Suprapubic skin (tissue), 4 donors: ENCODE measurements around the gene SRGAP1. TPM values are rescaled to one million over a fixed set of nuclear protein-coding genes. Genes with fewer than 3 reads are reported as not detected.
A peak's percentile ranks its signal among the peaks of the same experiment; 100 is the strongest.

Source experiments
- DNase-seq, 2 donors: peaks; one replicate each; pipeline ENCODE4 v3.0.0-alpha.2; 2019; ENCODE audit warnings: low spot score in 2 of 2
- H3K27ac ChIP-seq: fragments of 200-600 bp; sonication (generic); one replicate; pipeline ENCODE4 v1.5.1; 2019
- H3K27me3 ChIP-seq: fragments of 200-600 bp; sonication (generic); one replicate; pipeline ENCODE4 v1.5.1; 2019
- H3K36me3 ChIP-seq: fragments of 200-600 bp; sonication (generic); one replicate; pipeline ENCODE4 v1.5.1; 2019
- H3K4me1 ChIP-seq: fragments of 200-600 bp; sonication (generic); one replicate; pipeline ENCODE4 v1.5.1; 2019
- H3K4me3 ChIP-seq: fragments of 200-600 bp; sonication (generic); one replicate; pipeline ENCODE4 v1.5.1; 2019; ENCODE audit warnings: mild to moderate bottlenecking
- H3K9me3 ChIP-seq: fragments of 200-600 bp; sonication (generic); one replicate; pipeline ENCODE4 v1.5.1; 2019
- EP300 ChIP-seq: sonication (generic); formaldehyde crosslinking; IDR thresholded peaks from one replicate; pipeline ENCODE4 v1.6.1; 2017; ENCODE audit warnings: antibody characterized with exemption
- POLR2A ChIP-seq, 2 donors: fragments of 450-650 bp; IDR thresholded peaks; one replicate each; pipeline ENCODE4 v1.6.1; 2017; ENCODE audit warnings: antibody characterized with exemption in 2 of 2, mild to moderate bottlenecking in 2 of 2, moderate library complexity in 2 of 2
- POLR2AphosphoS5 ChIP-seq, 3 donors: sonication (generic); formaldehyde crosslinking; IDR thresholded peaks; one replicate each; pipeline ENCODE4 v1.6.1; 2017; ENCODE audit warnings: antibody characterized with exemption in 3 of 3
- WGBS: methylation state at CpG from one replicate; pipeline ENCODE4 v1.1.5; 2018; 5-methylcytosine and 5-hydroxymethylcytosine counted together
- total RNA-seq, 4 donors: library from RNA; depleted of rRNA; stranded (reverse); fragments of >200 nt; gene quantifications; one replicate each; pipeline ENCODE4 v1.1.0, GENCODE V29; 2016
- TF ChIP-seq, protein P1 (sequence below), 2 donors: fragments of 200-600 bp in 1 of 2; fragments of 450-650 bp in 1 of 2; sonication (generic) in 1 of 2; IDR thresholded peaks; one replicate each; pipeline ENCODE4 v1.5.1; 2016 to 2019; ENCODE audit warnings: antibody characterized with exemption in 2 of 2, mild to moderate bottlenecking in 1 of 2, moderate library complexity in 1 of 2

SRGAP1 gene
- total RNA-seq, 4 donors from 2014 or later = 8.4 to 10.9 (median 9.8) TPM

DNA sequence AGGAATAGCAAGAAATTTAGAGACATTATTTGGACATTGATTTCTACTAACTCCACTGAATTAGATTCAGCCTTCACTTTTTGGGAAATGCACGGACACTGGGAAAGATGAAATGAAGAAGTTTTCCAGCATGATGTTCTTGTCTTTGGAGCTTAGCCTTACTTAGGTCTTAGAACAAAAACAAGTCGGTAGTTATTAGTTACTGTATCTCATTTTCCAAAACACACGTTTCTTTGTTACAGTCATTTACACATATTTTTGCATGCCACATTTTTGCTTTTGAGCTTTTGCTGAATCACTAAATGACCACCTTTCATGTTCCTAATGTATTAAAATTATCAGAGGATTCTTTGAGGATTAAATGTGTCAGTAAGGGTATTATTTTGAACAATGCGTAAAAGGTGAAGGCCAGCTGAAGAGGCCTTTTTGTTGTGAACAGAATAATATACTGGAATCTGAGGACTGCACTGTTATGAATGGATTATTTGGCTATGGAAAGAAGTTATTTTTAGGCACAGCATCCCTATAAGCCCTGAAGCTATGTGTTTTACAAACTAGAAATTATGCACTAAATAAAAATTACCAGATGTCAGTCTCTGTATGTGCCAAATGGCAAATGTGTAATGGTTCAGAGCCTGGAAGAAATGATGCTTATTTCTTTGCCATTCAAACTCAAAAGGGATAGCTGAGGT, 138.2 kb downstream of the SRGAP1 start:
- DNase-seq = no peak
- H3K27me3 ChIP-seq = no peaks in the 10 kb centered on the region
- no peak overlapping the region for H3K4me3 ChIP-seq

DNA sequence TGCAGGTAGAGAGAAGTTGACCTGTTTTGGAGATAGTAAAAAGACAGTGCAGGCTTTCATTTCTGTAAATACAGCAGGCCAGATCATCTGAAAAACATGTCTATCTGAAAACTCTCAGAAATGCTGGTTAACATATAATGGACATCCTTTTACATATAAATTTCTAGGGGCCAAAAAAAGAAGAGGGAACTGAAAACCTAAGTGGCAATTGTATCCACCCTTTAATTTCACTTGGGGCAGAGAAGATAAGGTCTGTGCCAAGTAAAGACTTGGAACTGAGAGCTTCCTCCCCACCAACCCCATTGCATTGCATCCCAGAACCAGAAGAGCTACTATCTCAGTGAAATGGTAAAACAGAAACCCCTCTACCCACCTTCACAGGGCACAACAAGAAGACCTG, 141.0 kb downstream of the SRGAP1 start:
- no peak for DNase-seq
- peaks cover 8% of the 10 kb centered on the region for H3K4me1 ChIP-seq
- no peak for TF ChIP-seq POLR2A (IDR thresholded peaks at IDR 0.05)
- TF ChIP-seq POLR2AphosphoS5 (IDR thresholded peaks at IDR 0.05) = no peak
- TF ChIP-seq, protein P1, sequence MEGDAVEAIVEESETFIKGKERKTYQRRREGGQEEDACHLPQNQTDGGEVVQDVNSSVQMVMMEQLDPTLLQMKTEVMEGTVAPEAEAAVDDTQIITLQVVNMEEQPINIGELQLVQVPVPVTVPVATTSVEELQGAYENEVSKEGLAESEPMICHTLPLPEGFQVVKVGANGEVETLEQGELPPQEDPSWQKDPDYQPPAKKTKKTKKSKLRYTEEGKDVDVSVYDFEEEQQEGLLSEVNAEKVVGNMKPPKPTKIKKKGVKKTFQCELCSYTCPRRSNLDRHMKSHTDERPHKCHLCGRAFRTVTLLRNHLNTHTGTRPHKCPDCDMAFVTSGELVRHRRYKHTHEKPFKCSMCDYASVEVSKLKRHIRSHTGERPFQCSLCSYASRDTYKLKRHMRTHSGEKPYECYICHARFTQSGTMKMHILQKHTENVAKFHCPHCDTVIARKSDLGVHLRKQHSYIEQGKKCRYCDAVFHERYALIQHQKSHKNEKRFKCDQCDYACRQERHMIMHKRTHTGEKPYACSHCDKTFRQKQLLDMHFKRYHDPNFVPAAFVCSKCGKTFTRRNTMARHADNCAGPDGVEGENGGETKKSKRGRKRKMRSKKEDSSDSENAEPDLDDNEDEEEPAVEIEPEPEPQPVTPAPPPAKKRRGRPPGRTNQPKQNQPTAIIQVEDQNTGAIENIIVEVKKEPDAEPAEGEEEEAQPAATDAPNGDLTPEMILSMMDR (IDR thresholded peaks at IDR 0.05) = no peak
- TF ChIP-seq EP300 = no peak
- H3K27me3 ChIP-seq = no peaks in the 10 kb centered on the region
- H3K27ac ChIP-seq = no peak overlapping the region
- no peak overlapping the region for H3K4me3 ChIP-seq
- no peaks in the 10 kb centered on the region for H3K36me3 ChIP-seq
- H3K9me3 ChIP-seq = no peaks in the 10 kb centered on the region

More for the DNA sequence above, 138.2 kb downstream of the SRGAP1 start:
- Histone ChIP-seq H3K4me1 (peaks cover 8% of the 10 kb centered on the region), H3K36me3 (no peaks in the 10 kb centered on the region), H3K9me3 (no peaks in the 10 kb centered on the region), H3K27ac (no peak overlapping the region)
- WGBS = 63% methylated on average over 4 of the region's 4 CpGs
- no peak for TF ChIP-seq POLR2AphosphoS5 (IDR thresholded peaks at IDR 0.05)
- no peak for TF ChIP-seq EP300
- TF ChIP-seq, protein P1 (IDR thresholded peaks at IDR 0.05) = no peak
- no peak for TF ChIP-seq POLR2A (IDR thresholded peaks at IDR 0.05)

DNA sequence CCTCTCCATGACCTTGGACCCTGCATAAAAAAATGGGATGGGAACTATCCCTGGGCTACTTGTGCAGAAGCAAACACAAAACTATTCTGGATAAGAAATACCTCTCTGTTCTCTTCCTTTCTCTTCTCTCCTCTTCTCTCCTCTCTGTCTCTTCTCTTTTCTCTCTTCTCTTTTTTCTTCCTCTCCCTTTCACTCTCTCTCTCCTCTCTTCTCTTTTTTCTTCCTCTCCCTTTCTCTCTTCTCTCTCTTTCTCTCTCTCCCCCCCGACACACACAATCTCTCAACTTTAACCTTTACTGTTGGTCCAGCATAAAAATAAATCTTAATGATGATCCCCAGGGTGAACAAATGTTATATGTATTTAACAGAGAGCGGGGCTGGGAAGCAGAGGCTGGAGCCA, 141.4 kb downstream of the SRGAP1 start:
- no peak for DNase-seq
- Histone ChIP-seq H3K27ac (no peak overlapping the region), H3K36me3 (no peaks in the 10 kb centered on the region), H3K4me3 (no peak overlapping the region), H3K4me1 (peaks cover 8% of the 10 kb centered on the region), H3K9me3 (no peaks in the 10 kb centered on the region), H3K27me3 (no peaks in the 10 kb centered on the region)
- 83% methylated on average over 2 of the region's 2 CpGs for WGBS
- TF ChIP-seq POLR2A (IDR thresholded peaks at IDR 0.05) = no peak
- no peak for TF ChIP-seq POLR2AphosphoS5 (IDR thresholded peaks at IDR 0.05)
- TF ChIP-seq, protein P1 (IDR thresholded peaks at IDR 0.05) = no peak
- no peak for TF ChIP-seq EP300

DNA sequence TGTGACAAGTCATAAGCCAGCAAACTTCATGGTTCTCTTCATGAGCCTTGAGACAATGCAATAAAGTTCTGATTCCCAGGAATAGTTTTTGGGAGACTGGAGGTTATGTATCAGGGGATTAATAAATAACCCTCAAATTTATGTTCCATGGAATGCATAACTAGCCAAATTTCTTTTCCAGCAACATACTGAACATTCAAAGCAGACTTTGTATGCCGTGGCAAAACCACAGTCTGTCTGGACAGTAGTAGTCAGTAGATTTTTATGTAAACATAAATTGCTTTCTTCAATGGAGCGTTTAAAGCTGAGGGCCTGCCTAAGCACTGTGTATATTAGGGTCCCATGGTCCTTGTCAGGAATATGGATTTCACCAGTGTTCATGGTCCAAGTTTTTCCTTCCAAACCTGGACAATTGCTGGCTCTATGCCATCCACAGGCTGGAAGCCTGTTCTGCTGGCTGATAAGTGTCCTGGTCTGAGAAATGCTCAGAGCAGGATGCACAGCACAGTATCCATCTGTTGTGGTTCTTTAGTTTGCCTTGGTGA, 144.9 kb downstream of the SRGAP1 start:
- Histone ChIP-seq H3K27ac (no peak overlapping the region), H3K9me3 (no peaks in the 10 kb centered on the region), H3K4me3 (no peak overlapping the region), H3K27me3 (no peaks in the 10 kb centered on the region), H3K36me3 (no peaks in the 10 kb centered on the region), H3K4me1 (peaks cover 27% of the 10 kb centered on the region)
- WGBS = 50% methylated on average over 2 of the region's 2 CpGs
- no peak for DNase-seq
- TF ChIP-seq, protein P1 (IDR thresholded peaks at IDR 0.05) = no peak
- no peak for TF ChIP-seq POLR2AphosphoS5 (IDR thresholded peaks at IDR 0.05)
- no peak for TF ChIP-seq POLR2A (IDR thresholded peaks at IDR 0.05)
- TF ChIP-seq EP300 = no peak

DNA sequence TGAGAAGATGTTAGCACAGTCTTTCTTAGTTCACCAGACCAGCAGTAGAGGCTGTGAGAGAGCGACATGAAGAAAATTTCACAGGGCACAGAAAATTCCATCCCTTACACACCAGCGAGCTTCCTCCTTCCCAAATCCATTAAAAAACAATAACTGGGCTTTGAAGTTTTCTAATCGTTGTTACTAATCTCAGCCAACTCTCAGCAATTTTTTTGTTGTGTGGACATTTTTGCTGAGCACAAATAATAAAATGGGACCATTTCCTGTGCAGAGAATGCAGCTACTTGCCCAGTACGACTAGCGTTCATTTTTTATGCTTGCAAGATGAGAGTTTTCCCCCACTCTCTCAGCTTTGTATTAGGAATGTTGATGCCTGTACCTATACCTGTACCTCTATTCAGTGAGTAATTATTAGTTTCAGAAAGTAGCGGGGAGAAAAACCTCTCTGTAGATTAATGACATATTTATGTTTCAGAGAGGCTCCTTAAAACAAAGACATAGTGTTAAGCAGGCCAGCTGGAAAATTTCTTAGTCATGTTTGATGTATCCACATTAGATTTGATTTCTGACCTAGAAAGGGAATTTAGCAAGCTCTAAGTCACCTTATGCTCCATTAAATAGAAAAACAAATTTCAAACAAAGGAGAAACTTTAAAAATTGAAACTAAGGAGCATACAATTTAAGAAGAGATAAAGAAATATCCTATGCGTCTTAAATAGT, 146.5 kb downstream of the SRGAP1 start:
- Histone ChIP-seq H3K4me3 (no peak overlapping the region), H3K36me3 (no peaks in the 10 kb centered on the region), H3K4me1 (peaks cover 31% of the 10 kb centered on the region), H3K27me3 (no peaks in the 10 kb centered on the region), H3K9me3 (no peaks in the 10 kb centered on the region), H3K27ac (peak overlapping the region; percentile 38)
- 57% methylated on average over 7 of the region's 7 CpGs for WGBS
- DNase-seq = no peak
- TF ChIP-seq EP300 (no peak), POLR2A (IDR thresholded peaks at IDR 0.05) (no peak), POLR2AphosphoS5 (IDR thresholded peaks at IDR 0.05) (no peak)
- TF ChIP-seq, protein P1 (IDR thresholded peaks at IDR 0.05) = no peak
